GM21390 (cell line): Measurements from ENCODE around the gene SHROOM3.

ENCODE experiments used
- ATAC-seq: cut with Tn5 transposase; IDR thresholded peaks from one replicate; pipeline ENCODE4 v1.9.1; 2021; ENCODE audit not compliant: unreplicated experiment

SHROOM3 gene

GRCh38 chr4:76489686-76490161 is 54.7 kb downstream of the SHROOM3 start:
- no peak for ATAC-seq

GRCh38 chr4:76492055-76492454 is 57.0 kb downstream of the SHROOM3 start:
- no peak for ATAC-seq

DNA sequence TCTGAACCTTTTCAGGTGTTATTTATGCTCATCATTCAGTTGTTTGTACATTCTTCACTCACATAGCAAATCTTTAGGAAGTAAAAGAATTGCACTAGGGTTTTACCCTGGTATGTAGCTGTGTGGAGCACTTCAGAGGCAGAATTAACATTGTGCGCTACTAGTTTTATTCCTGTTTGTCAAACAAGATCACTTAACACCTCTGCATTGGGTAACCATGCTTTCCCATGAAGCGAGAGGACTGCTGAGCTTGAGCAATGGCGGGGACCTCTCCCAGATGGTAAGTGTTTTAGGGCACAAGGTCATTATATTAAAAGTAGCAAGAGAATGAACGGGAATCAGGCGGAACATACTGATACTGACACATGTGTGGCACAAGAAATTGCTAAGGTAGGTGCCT is 59.2 kb downstream of the SHROOM3 start:
- no peak for ATAC-seq

DNA sequence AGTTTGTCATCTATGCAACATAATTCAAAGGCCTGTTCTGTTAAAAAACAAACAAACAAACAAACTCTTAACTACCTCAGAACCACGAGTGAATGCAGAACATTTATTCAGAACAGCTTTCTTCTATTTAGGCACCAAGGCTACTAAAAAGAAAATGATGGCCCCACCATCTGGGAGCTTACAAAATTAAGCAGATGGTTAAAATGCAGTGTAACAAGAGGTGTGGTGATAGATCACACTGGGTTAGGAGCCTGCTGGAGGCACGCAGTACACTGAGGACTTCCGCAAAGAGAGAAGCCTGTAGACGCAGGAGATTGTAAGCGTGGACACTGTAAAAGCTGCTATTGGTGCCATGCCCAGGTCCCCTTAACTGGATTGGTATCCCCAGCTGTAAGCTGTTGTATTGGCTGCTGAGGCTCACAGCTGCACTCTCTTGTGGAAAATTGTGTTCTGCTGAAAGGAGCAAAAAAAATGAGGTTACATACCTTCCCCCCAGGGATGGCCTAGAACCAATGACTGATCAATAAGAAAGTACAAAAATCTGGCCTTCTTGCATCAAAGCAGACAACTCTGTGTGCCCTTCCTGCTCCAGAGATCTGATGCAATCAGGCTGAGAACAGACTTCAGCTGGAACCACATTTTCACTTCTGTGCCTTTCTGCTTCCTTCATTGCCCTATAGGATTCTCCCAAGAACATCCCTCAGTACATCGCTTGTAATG is 60.0 kb downstream of the SHROOM3 start:
- no peak for ATAC-seq

DNA sequence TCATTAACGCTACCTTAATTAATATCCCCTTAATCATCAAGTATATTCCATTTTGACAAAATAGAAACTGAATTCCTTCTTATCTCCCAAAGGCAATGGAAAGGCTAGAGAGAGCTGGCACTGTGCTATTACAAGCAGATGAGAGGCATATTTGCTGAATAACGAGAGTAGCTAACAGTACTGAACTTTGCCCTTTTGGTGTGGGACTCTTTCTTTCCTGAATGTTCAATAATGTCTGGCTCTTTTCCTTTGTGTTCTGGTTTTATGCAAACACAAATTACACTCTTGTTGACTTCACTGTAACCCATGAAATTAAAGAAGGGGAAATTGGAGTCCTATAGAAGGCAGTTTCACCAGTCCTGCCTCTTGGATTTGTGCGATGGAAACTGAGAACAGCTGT is 63.5 kb downstream of the SHROOM3 start:
- ATAC-seq = no peak

GRCh38 chr4:76499461-76499860 is 64.4 kb downstream of the SHROOM3 start:
- no peak for ATAC-seq

GRCh38 chr4:76502886-76503285 is 67.9 kb downstream of the SHROOM3 start:
- ATAC-seq = no peak

DNA sequence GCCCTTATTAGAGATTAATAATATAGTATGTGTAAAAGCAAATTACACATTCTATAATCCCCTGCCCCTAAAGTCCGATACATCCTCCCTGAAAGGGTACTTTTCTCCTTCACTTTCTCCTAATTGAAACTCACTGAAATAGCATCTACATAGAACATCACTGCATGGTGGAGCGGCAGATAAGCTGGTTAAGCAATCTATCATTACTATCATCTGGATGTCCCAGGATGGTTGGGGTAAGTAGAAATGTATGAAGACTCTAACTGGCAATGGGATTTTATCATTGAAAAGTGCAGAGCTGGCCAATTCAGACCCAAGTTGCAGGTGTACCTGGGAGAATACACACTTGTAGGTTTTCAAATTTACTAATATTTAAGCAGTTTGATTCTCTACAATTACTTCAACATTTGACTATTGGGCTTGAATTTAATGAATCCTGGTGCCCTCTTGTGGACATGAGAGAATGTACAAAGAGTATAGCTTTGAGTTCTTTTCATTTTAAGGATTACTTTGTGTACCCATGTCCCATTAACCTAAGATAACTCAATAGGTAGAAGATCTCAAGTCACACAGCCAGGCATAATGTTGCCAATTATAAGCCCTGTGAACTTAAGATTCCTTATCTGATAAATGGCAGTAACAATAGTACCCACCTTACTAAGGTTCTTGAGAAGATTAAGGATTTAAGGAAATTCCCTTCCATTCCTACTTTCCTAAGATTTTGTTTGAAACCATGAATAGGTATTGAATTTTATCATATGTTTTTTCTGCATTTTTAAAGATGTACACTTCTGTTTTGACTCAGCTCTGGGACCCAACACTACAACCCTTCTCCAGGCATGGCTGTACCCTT is 69.8 kb downstream of the SHROOM3 start:
- ATAC-seq = no peak

GRCh38 chr4:76511947-76512346 is 76.9 kb downstream of the SHROOM3 start:
- ATAC-seq = no peak

- no peak for ATAC-seq
Measured at GRCh38 chr4:76513482-76513881, 78.5 kb downstream of the SHROOM3 start.

DNA sequence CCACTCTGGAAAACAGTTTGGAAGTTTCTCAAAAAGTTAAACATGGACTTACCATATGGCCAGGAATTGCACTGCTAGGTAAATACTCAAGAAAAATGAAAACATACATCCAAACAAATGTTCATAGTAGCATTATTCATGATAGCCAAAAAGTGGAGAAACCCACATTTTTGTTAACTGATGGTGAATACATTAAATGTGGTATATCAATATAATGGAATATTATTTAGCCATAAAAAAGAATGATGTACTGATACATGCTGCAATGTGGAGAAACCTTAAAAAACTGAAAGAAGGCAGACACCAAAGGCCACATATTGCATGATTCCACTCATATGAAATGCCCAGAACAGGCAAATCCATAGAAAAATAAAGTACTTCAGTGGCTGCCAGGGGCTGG is 79.1 kb downstream of the SHROOM3 start:
- no peak for ATAC-seq

DNA sequence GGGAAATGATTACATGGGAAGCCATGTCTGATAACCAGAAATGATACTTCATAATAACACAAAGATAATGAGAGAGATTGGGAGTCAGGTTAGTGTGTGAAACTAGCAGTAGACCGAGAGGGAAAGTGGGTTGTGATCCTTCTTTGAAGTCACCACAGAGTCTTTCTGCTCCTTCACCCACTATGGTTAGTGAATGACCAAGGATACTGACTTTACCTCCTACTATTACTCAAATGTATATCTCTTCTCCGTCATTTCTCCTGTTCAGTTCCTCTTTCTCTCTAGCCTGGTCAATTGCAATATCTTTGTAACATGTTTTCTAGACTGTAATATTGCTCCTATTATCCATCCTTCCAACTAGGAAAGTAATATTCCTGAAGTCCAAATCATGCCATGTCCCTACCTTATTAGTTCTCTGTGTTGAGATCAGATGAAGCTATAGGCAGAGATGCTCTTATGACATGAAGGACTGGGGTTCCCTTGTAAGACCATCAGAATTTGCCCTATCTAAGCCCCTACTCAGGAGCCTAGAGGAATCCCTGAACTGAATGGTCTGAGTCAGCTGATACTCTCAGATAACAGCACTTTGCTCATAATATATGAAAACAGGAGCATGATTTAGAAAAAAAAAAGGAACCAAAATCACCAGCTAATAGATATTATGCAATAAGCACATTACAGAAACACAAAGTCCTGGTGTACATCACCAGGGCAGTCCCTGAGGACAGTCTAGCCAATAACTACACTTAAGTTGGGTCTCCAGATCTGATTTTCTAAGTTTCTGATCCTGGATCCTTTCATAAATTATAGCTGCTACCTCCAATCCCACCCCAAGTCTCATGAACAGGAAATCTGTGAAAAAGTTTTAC is 81.2 kb downstream of the SHROOM3 start:
- peak; percentile 91 for ATAC-seq

DNA sequence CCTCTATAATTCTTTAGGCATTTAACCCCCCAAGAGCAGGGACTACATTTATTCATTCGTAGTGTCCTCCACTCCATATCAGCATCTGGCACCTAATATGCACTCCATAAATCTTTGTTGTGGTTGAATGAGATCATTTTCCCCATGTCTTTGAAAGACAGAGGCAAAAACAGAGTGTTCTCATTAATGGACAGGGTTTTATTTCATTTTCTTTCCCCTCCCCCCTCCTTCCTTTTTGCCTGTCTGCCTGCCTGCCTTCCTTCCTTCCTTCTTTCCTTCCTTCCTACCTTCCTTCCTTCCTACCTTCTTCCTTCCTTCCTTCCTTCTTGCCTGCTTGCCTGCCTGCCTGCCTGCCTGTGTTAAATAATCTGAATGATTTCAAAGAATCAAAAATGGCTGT is 83.2 kb downstream of the SHROOM3 start:
- ATAC-seq = no peak

DNA sequence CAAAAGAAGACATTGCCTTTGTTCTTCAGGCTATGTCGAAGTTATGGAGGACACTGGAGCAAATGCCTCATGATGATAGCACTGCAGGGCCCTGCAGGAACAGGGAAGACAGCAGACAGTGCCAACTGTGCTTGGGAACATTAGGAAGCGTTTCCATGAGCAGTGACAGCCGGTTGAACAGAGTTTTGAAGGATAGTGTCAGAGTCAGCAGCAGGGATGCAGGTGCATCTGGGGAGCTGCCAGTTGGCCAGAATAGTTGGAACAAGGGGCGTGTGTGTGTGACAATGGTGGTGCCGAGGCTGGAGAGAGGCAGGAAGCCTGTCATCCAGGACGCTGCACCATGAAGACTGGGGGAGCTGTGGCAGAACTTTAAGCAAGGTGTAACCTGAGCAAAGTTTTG is 88.6 kb downstream of the SHROOM3 start:
- ATAC-seq = no peak

DNA sequence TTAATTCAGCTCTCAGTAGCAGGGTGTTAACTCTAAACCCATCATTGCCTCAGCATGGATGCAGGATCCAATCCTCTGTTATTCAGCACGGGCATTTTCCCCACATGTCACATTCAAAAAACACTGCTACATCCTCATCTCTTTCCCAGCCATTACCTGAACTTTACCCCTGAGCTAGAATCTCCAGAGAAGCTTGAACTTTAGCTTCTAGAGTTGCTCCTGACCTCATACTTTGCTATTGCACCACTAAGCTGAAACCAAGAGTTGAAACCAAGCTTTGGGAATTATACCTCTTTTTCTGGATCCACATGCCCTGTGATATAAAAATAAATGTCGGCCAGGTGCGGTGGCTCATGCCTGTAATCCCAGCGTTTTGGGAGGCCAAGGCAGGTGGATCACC is 90.7 kb downstream of the SHROOM3 start:
- no peak for ATAC-seq

DNA sequence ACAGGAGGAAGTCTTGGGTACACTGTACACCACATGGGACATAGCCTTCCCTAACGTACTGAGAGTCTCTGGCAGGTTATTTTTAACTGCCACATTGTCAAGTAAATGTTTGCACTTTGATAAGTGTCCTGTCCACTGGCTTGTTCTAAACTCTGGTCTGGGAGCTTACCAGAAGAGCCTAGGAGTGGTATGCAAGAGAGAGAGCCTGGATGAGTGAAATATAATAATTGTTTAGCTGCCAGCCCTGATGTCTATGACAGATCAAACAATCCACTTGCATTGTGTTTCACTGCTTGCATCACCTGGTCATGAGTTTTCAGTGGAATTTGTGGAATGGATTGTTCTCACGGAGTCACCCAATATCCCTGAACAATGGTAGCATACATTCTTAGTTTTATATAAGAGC is 91.6 kb downstream of the SHROOM3 start:
- no peak for ATAC-seq

DNA sequence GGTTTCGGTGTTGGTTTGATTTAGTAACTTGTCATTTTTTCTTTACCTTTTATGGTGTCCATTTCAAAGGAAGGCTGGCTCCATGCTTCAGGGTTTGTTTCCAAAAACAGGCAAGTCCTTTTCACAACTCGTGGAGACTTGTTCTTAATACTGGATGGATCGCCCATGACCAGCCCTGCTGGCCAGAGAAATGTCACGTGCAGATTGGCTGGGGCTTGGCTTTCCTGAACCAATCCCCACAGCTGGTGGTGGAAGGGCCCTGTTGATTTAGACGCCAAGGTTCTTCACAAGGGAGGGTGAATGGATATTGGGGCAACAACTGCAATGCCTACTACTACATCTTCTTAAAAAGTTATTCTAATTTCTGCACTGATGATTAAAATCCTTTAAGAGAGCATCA is 92.6 kb downstream of the SHROOM3 start:
- ATAC-seq = no peak

GRCh38 chr4:76531597-76531996 is 96.6 kb downstream of the SHROOM3 start:
- no peak for ATAC-seq

- no peak for ATAC-seq
Measured at GRCh38 chr4:76532805-76533204, 97.8 kb downstream of the SHROOM3 start.

GRCh38 chr4:76533314-76533713 is 98.3 kb downstream of the SHROOM3 start:
- ATAC-seq = no peak

DNA sequence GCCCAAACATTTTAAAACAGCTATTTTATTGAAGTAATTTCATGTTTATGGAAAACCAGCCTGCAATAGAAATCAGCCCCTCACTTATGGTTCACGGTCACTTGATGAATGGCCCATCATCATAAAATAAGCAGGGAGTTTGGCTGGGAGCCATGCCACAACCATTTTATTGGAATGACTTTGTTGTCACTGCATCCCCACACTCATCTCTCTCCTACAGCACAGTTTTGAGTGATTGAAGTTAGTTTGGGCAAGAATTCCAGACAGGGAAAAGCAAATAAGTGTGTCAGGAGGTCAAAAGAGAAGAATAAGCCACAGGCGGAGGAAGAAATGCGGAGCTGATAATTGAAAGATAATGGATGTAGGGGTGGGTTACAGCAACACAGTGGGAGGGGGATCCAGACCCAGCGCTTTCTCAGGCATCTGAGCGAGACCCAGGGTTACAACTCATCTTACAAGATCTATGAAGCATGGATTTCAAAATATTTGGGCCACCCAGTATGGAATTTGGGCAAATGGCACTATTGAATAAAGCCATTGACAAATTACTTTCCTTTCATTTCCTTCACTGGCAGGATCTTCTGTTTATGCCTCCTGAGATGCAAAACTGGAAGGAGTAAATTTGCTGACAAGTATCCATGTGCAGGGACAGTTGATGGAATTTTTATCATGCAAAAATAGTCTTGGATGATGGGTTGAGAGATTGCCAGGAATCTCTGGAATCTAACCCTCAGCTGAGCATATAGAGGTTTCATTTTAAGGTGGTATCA is 100.8 kb downstream of the SHROOM3 start:
- no peak for ATAC-seq
